ENCODE measurements around the gene COX6A2. TPM values are rescaled to one million over a fixed set of nuclear protein-coding genes. Genes with fewer than 3 reads are reported as not detected.

The COX6A2 gene
- 2.6 TPM in 1 of 2 replicates, not detected in the other for total RNA-seq (2012; rRNA removed)

DNA sequence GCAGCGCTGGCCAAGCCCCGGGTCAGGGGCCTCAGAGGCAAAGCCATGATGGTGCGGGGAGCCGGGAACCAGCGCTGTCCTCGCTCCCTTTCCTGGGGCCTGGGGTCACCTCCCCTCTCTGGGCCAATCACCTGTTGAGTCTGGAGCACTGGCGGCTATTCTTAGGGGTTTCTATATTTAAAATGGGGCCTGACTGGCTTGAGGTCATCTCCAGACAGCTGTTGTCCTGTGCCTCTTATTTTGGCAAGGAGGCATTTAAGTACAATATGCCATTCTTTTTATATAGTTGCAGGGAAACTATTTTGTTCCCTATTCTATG lies at the start of gene COX6A2:
Gene COX6A2 (minus strand): TSS at position 82 of the 319 bp plus-strand sequence. CDS start 35 bp downstream, at position 47.
- peaks cover 3% of the 10 kb centered on the region for H3K9me3 ChIP-seq (replicated peaks; ENCODE audit: low read length)
- H3K4me3 ChIP-seq (ENCODE audit: low read length): peak within 1 kb of the TSS; percentile 69
- H3K36me3 ChIP-seq (ENCODE audit: insufficient read depth, low read length): no peaks in the 10 kb centered on the region
- peaks cover 25% of the 10 kb centered on the region for H3K27me3 ChIP-seq (ENCODE audit: control insufficient read depth, insufficient read depth, low read length)
- peak within 1 kb of the TSS; percentile 73 for H3K4me2 ChIP-seq (ENCODE audit: low read length)
- H3K9ac ChIP-seq (ENCODE audit: low read depth, low read length): no peak within 1 kb of the TSS
- H3K4me1 ChIP-seq (ENCODE audit: control insufficient read depth, insufficient read depth, low read length): peaks cover 4% of the 10 kb centered on the region

DNA sequence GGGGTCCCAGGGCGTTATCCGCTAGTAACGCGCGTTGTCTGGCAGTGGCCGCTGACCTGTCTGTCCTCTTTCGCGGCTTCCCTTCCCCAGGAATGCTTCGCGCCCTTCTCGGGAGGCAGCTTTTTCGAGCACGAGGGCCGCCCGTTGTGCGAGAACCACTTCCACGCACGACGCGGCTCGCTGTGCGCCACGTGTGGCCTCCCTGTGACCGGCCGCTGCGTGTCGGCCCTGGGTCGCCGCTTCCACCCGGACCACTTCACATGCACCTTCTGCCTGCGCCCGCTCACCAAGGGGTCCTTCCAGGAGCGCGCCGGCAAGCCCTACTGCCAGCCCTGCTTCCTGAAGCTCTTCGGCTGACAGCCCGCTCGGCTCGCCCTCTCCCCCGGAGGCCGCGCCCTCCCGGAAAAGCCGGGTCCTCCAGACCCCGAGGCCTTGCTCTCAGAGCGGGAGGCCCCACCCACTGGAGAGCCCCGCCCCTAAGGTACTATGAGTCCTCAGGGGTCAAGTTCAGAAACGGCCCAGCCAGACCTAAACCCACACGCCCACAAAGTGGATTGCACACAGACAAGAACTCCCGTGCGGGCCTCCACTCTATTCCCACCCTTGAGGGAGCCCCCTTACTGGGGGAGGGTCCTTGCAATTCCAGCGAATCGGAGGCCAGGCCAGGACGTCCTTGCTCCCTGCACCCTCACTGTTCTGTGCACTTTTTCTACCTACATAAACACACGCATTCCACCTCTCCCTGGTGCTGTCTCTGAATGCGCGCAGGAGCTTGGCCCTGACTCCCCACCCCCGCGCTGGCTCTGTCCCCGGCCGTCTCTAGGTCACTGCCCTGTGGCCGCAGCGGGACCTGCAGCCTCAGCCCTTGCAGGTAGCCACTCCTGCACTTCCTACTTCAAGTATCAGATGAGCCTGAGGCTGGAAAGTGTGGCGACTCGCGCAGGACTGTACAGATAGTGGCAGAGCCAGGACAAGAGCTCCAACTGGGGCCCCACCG lies 49.4 kb upstream of the COX6A2 start:
- H3K4me1 ChIP-seq (ENCODE audit: control insufficient read depth, insufficient read depth, low read length): peaks cover 5% of the 10 kb centered on the region
- H3K36me3 ChIP-seq (ENCODE audit: insufficient read depth, low read length): peaks cover 52% of the 10 kb centered on the region
- no peak overlapping the region for H3K4me2 ChIP-seq (ENCODE audit: low read length)
- H3K27me3 ChIP-seq (ENCODE audit: control insufficient read depth, insufficient read depth, low read length): no peaks in the 10 kb centered on the region
- no peak overlapping the region for H3K4me3 ChIP-seq (ENCODE audit: low read length)
- H3K9ac ChIP-seq (ENCODE audit: low read depth, low read length): no peak overlapping the region
- no peaks in the 10 kb centered on the region for H3K9me3 ChIP-seq (replicated peaks; ENCODE audit: low read length)

DNA sequence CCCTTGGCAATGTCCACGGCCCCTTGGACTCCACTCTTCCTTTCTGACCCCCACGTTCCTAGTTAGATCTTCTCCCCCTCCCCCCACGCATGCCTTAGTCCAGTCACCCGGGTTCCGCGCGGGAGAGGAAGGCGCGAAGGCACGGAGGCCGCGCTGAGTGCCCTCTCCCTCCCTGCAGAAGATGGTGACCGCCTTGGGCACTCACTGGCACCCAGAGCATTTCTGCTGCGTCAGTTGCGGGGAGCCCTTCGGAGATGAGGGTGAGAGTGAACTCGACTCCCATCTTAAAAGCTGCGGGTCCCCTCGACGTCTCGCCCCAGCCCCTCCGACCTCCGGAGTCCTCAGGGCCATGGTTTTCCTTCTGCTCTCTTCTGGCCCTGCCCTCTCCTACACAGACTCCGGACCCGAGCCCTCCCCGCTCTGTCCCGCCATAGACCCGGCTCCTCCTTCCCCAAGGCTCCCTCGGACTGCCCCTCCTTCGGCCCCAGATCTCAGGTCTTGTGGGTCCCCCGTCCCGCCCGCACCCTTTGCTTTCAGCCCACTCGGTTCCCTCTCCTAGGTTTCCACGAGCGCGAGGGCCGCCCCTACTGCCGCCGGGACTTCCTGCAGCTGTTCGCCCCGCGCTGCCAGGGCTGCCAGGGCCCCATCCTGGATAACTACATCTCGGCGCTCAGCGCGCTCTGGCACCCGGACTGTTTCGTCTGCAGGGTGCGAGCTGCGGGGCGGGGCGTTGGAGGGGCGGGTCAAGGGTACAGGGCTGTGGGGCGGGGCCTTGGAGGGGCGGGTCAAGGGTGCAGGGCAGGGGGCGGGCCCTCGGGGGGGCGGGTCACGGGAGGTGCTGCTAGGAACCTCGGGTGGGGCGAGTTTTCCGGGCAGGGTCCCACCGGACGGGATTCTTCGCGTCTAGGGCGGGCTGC lies 48.4 kb upstream of the COX6A2 start:
- peaks cover 6% of the 10 kb centered on the region for H3K4me1 ChIP-seq (ENCODE audit: control insufficient read depth, insufficient read depth, low read length)
- no peaks in the 10 kb centered on the region for H3K9me3 ChIP-seq (replicated peaks; ENCODE audit: low read length)
- H3K9ac ChIP-seq (ENCODE audit: low read depth, low read length): no peak overlapping the region
- H3K36me3 ChIP-seq (ENCODE audit: insufficient read depth, low read length): peaks cover 52% of the 10 kb centered on the region
- no peaks in the 10 kb centered on the region for H3K27me3 ChIP-seq (ENCODE audit: control insufficient read depth, insufficient read depth, low read length)
- H3K4me2 ChIP-seq (ENCODE audit: low read length): no peak overlapping the region
- no peak overlapping the region for H3K4me3 ChIP-seq (ENCODE audit: low read length)

DNA sequence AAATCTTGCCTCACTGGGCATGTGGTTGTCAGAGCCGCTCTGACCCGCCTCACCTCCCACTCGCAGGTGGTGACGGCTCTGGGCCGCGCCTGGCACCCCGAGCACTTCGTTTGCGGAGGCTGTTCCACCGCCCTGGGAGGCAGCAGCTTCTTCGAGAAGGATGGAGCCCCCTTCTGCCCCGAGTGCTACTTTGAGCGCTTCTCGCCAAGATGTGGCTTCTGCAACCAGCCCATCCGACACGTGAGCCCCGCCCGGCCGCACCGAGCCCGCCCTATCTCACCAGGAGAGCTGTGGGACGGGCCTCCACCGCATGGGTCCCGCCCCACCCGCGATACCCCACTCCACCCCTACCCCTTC lies 47.8 kb upstream of the COX6A2 start:
- peaks cover 13% of the 10 kb centered on the region for H3K4me1 ChIP-seq (ENCODE audit: control insufficient read depth, insufficient read depth, low read length)
- H3K4me3 ChIP-seq (ENCODE audit: low read length): no peak overlapping the region
- H3K27me3 ChIP-seq (ENCODE audit: control insufficient read depth, insufficient read depth, low read length): no peaks in the 10 kb centered on the region
- peaks cover 52% of the 10 kb centered on the region for H3K36me3 ChIP-seq (ENCODE audit: insufficient read depth, low read length)
- H3K9me3 ChIP-seq (replicated peaks; ENCODE audit: low read length): no peaks in the 10 kb centered on the region
- no peak overlapping the region for H3K9ac ChIP-seq (ENCODE audit: low read depth, low read length)
- no peak overlapping the region for H3K4me2 ChIP-seq (ENCODE audit: low read length)

DNA sequence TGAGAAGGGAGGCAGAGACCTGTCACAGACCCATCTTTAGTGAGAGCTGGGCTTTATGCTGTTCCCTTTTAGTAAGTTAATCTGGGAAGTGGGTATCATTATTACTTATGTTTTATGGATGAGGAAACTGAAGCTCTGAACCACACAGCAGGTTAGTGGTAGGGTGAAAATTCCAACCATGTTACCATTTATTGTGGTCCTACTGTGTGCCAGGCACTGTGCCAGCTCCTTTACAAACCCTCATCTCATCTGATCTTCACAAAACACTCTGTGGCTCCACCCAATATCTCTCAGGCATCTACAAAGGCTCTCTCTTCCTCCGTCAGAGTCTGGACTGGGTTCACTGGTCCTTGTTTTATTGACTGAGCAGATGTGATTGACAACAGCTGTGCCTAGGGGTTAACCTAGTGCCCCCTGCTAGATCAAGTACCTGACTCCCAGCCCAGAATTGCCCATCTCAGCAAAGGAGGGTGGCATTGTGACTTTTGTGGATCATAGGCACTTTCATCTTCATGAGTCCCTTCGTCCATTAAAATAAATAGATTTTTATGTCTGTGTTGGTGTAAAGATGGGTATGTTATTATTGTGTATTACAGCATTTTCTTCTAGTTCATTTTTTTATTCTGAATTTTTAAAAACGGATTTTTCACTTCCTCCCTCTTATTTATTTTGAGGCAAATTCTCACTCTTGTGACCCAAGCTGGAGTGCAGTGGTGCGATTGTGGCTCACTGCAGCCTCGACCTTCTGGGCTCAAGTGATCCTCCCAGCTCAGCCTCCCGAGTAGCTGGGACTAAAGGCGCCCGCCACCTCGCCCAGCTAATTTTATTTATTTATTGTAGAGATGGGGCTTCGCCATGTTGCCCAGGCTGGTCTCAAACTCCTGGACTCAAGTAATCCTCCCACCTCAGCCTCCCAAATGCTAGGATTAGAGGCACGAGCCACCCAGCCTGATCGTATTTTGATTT lies 46.9 kb upstream of the COX6A2 start:
- H3K4me2 ChIP-seq (ENCODE audit: low read length): no peak overlapping the region
- no peaks in the 10 kb centered on the region for H3K9me3 ChIP-seq (replicated peaks; ENCODE audit: low read length)
- no peak overlapping the region for H3K9ac ChIP-seq (ENCODE audit: low read depth, low read length)
- no peaks in the 10 kb centered on the region for H3K27me3 ChIP-seq (ENCODE audit: control insufficient read depth, insufficient read depth, low read length)
- no peak overlapping the region for H3K4me3 ChIP-seq (ENCODE audit: low read length)
- H3K4me1 ChIP-seq (ENCODE audit: control insufficient read depth, insufficient read depth, low read length): peaks cover 16% of the 10 kb centered on the region
- H3K36me3 ChIP-seq (ENCODE audit: insufficient read depth, low read length): peaks cover 52% of the 10 kb centered on the region

DNA sequence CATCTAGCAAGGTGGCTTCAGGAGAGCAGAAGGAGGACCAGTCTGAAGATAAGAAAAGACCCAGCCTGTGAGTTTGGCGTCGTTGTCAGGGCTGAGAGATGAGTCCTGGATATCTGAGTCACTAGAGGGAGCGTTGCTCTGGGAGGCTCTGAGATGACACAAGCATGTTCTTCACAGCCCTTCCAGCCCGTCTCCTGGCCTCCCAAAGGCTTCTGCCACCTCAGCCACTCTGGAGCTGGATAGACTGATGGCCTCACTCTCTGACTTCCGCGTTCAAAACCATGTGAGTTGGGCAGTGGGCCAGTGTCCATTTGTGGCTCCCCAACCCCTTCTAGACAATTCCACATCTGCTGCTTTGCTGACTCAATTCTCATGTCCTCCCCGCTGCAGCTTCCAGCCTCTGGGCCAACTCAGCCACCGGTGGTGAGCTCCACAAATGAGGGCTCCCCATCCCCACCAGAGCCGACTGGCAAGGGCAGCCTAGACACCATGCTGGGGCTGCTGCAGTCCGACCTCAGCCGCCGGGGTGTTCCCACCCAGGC lies 46.1 kb upstream of the COX6A2 start:
- Histone ChIP-seq H3K4me2 (ENCODE audit: low read length) (no peak overlapping the region), H3K9me3 (replicated peaks; ENCODE audit: low read length) (no peaks in the 10 kb centered on the region), H3K36me3 (ENCODE audit: insufficient read depth, low read length) (peaks cover 52% of the 10 kb centered on the region), H3K4me3 (ENCODE audit: low read length) (no peak overlapping the region), H3K4me1 (ENCODE audit: control insufficient read depth, insufficient read depth, low read length) (peaks cover 16% of the 10 kb centered on the region), H3K27me3 (ENCODE audit: control insufficient read depth, insufficient read depth, low read length) (no peaks in the 10 kb centered on the region), H3K9ac (ENCODE audit: low read depth, low read length) (no peak overlapping the region)

DNA sequence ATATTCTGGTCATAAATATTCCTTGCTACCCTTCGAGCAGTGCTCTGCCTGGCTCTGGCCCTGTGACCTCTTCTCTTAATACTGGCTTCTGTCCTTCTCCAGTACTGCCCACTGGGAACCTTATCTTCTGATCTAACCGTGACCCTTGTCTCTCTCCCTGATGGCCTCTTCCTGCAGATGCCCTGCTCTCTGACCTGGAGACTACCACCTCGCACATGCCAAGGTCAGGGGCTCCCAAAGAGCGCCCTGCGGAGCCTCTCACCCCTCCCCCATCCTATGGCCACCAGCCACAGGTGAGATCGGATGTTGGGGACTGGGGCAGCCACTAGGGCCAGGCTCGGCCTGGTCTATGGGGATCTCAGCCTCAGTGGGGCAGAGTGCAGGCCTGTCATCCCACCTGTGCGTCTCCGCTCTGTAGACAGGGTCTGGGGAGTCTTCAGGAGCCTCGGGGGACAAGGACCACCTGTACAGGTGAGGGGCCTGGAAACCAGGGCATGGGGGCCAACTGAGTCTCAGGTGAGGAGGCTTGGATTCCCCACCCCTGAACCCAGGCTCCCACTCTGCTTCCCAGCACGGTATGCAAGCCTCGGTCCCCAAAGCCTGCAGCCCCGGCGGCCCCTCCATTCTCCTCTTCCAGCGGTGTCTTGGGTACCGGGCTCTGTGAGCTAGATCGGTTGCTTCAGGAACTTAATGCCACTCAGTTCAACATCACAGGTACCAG lies 45.3 kb upstream of the COX6A2 start:
- H3K4me3 ChIP-seq (ENCODE audit: low read length): peak overlapping the region; percentile 84
- peaks cover 16% of the 10 kb centered on the region for H3K4me1 ChIP-seq (ENCODE audit: control insufficient read depth, insufficient read depth, low read length)
- H3K4me2 ChIP-seq (ENCODE audit: low read length): peak overlapping the region; percentile 97
- no peaks in the 10 kb centered on the region for H3K27me3 ChIP-seq (ENCODE audit: control insufficient read depth, insufficient read depth, low read length)
- peaks cover 47% of the 10 kb centered on the region for H3K36me3 ChIP-seq (ENCODE audit: insufficient read depth, low read length)
- no peaks in the 10 kb centered on the region for H3K9me3 ChIP-seq (replicated peaks; ENCODE audit: low read length)
- H3K9ac ChIP-seq (ENCODE audit: low read depth, low read length): no peak overlapping the region

DNA sequence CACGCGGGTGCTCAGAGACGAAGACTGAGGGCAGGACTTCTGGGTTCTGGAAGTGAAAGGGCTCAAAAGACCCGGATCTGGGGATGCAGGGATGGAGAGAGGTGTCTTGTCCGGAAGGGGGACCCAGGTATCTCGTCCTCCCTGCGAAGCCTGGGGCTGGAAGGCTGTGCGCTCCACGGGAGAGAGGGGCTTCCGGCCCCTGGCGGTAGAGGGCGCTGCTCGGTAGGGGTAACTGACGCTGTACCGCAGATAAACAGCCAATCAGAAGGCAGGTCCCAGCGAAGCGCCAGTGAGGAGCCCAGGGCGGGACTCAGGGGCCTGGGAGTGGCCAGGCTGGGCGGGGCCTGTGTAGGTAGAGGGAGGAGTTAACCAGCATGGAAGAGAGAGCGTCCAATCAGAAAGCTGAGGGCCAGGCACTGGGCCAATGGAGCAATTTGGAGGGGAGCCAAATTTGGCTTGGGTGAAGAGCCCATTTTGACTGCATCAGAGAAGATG lies 44.6 kb upstream of the COX6A2 start:
- Histone ChIP-seq H3K27me3 (ENCODE audit: control insufficient read depth, insufficient read depth, low read length) (no peaks in the 10 kb centered on the region), H3K9ac (ENCODE audit: low read depth, low read length) (peak overlapping the region; percentile 97), H3K4me2 (ENCODE audit: low read length) (peak overlapping the region; percentile 97), H3K9me3 (replicated peaks; ENCODE audit: low read length) (no peaks in the 10 kb centered on the region), H3K36me3 (ENCODE audit: insufficient read depth, low read length) (peaks cover 42% of the 10 kb centered on the region), H3K4me3 (ENCODE audit: low read length) (peak overlapping the region; percentile 84), H3K4me1 (ENCODE audit: control insufficient read depth, insufficient read depth, low read length) (peaks cover 16% of the 10 kb centered on the region)

DNA sequence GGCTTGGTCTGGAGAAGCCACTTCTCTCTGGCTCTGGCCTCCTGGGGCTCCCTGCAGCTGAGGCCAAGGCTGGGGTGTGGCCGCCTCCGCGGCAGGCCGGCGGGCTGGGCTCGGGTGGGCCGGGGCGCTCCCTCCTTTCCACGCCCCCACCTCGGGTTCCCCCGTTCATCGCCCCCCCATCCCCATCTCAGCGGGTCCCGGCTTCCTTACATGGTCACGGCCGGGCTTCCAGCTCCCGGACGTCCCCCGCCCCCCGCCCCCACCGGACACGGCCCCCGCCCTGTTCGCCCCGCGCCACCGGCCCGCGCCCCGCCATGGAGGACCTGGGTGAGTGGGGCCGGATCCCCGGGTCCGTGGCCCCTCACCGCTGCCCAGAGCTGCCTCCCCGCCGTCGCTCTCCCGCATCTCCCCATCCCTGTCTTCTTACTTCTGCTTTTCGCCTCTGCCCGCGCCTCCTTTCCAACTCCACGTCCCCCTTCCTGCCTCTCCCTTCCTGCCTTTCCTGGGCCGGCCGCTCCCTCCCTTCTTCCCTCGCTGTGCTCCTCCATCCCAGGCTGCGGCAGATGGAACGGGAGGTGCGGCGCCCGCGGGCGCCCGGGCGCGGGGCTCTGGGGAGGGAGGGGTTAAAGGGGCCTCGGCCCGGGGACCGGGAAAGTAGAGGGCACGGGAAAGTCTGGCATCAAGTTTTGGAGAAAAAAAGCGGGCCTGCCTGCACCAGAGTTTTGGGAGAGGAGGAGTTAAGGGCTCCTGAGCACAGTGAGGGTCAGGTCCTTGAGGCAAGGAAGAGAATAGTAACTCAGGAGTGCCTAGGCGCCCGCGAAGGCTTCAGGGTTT lies 43.9 kb upstream of the COX6A2 start, which contains the start of gene TGFB1I1:
Gene TGFB1I1 (plus strand): TSS at position 278 of the 834 bp plus-strand sequence. CDS start 37 bp downstream, at position 315.
- Histone ChIP-seq H3K4me1 (ENCODE audit: control insufficient read depth, insufficient read depth, low read length) (peaks cover 16% of the 10 kb centered on the region), H3K9me3 (replicated peaks; ENCODE audit: low read length) (no peaks in the 10 kb centered on the region), H3K4me2 (ENCODE audit: low read length) (peak within 1 kb of the TSS; percentile 97), H3K27me3 (ENCODE audit: control insufficient read depth, insufficient read depth, low read length) (no peaks in the 10 kb centered on the region), H3K4me3 (ENCODE audit: low read length) (peak within 1 kb of the TSS; percentile 84), H3K36me3 (ENCODE audit: insufficient read depth, low read length) (peaks cover 35% of the 10 kb centered on the region), H3K9ac (ENCODE audit: low read depth, low read length) (peak within 1 kb of the TSS; percentile 97)
